Mucosa of stomach (tissue), 1 donor: ENCODE measurements around the gene CNPY4.

ENCODE experiments used
- H3K27me3 ChIP-seq: one replicate; pipeline ENCODE4 v1.7.0; 2013; ENCODE audit warnings: mild to moderate bottlenecking, low read length; ENCODE audit not compliant: control insufficient read depth, insufficient read depth
- H3K36me3 ChIP-seq: one replicate; pipeline ENCODE4 v1.7.0; 2013; ENCODE audit warnings: low read length; ENCODE audit not compliant: control insufficient read depth, insufficient read depth
- H3K4me1 ChIP-seq: one replicate; pipeline ENCODE4 v1.7.0; 2013; ENCODE audit warnings: mild to moderate bottlenecking, low read length; ENCODE audit not compliant: control insufficient read depth, insufficient read depth
- H3K4me3 ChIP-seq: one replicate; pipeline ENCODE4 v1.7.0; 2013; ENCODE audit warnings: low read length
- H3K9ac ChIP-seq: one replicate; pipeline ENCODE4 v1.7.0; 2013; ENCODE audit warnings: mild to moderate bottlenecking, low read length, moderate library complexity
- H3K9me3 ChIP-seq: one replicate; pipeline ENCODE4 v1.7.0; 2013; ENCODE audit warnings: mild to moderate bottlenecking, low read length, moderate library complexity; ENCODE audit not compliant: control insufficient read depth
- donor health status: Pancreatic carcinoma.

Gene CNPY4

GRCh38 chr7:100095289-100095688 lies 24.1 kb upstream of the CNPY4 start:
- Histone ChIP-seq H3K4me1 (peaks cover 13% of the 10 kb centered on the region), H3K36me3 (peaks cover 27% of the 10 kb centered on the region), H3K27me3 (no peaks in the 10 kb centered on the region), H3K9ac (no peak overlapping the region), H3K9me3 (no peaks in the 10 kb centered on the region), H3K4me3 (no peak overlapping the region)

- H3K4me1 ChIP-seq = peaks cover 13% of the 10 kb centered on the region
- no peak overlapping the region for H3K4me3 ChIP-seq
- H3K36me3 ChIP-seq = peaks cover 27% of the 10 kb centered on the region
- H3K27me3 ChIP-seq = no peaks in the 10 kb centered on the region
- no peaks in the 10 kb centered on the region for H3K9me3 ChIP-seq
- H3K9ac ChIP-seq = no peak overlapping the region
These were observed 23.7 kb upstream of the CNPY4 start for GRCh38 chr7:100095704-100096103.

GRCh38 chr7:100098913-100099312 lies 20.5 kb upstream of the CNPY4 start:
- Histone ChIP-seq H3K4me3 (no peak overlapping the region), H3K9ac (peak overlapping the region; percentile 74), H3K4me1 (peaks cover 28% of the 10 kb centered on the region), H3K27me3 (no peaks in the 10 kb centered on the region), H3K36me3 (peaks cover 14% of the 10 kb centered on the region), H3K9me3 (no peaks in the 10 kb centered on the region)

- H3K27me3 ChIP-seq = no peaks in the 10 kb centered on the region
- H3K36me3 ChIP-seq = peaks cover 13% of the 10 kb centered on the region
- H3K9ac ChIP-seq = peak overlapping the region; percentile 74
- peak overlapping the region; percentile 97 for H3K4me3 ChIP-seq
- no peaks in the 10 kb centered on the region for H3K9me3 ChIP-seq
- peaks cover 28% of the 10 kb centered on the region for H3K4me1 ChIP-seq
These were observed 20.0 kb upstream of the CNPY4 start for GRCh38 chr7:100099452-100099851.

- Histone ChIP-seq H3K36me3 (peaks cover 13% of the 10 kb centered on the region), H3K27me3 (no peaks in the 10 kb centered on the region), H3K4me1 (peaks cover 28% of the 10 kb centered on the region), H3K9me3 (no peaks in the 10 kb centered on the region), H3K4me3 (peak overlapping the region; percentile 97), H3K9ac (peak overlapping the region; percentile 74)
These were observed 18.9 kb upstream of the CNPY4 start for GRCh38 chr7:100100420-100101015.

- Histone ChIP-seq H3K36me3 (peaks cover 13% of the 10 kb centered on the region), H3K9ac (peak within 1 kb of the TSS; percentile 83)
These were observed 18.2 kb upstream of the CNPY4 start, which contains the start of the genes AP4M1 and MCM7 for GRCh38 chr7:100101016-100101862. Gene AP4M1, plus strand, starts transcription at chr7:100101643. Its CDS starts 72 bp downstream, at chr7:100101715. Gene MCM7, minus strand, starts transcription at chr7:100101397. Its CDS starts 103 bp downstream, at chr7:100101294.

GRCh38 chr7:100102950-100103840 lies 16.2 kb upstream of the CNPY4 start:
- Histone ChIP-seq H3K9ac (no peak overlapping the region), H3K36me3 (peaks cover 10% of the 10 kb centered on the region)

More at GRCh38 chr7:100101016-100101862, 18.2 kb upstream of the CNPY4 start, which contains the start of the genes AP4M1 and MCM7:
- Histone ChIP-seq H3K4me3 (peak within 1 kb of the TSS; percentile 97), H3K27me3 (no peaks in the 10 kb centered on the region), H3K4me1 (peaks cover 28% of the 10 kb centered on the region), H3K9me3 (no peaks in the 10 kb centered on the region)

GRCh38 chr7:100105534-100105933 lies 13.9 kb upstream of the CNPY4 start:
- no peak overlapping the region for H3K4me3 ChIP-seq
- peaks cover 5% of the 10 kb centered on the region for H3K36me3 ChIP-seq
- no peaks in the 10 kb centered on the region for H3K27me3 ChIP-seq

More at GRCh38 chr7:100102950-100103840, 16.2 kb upstream of the CNPY4 start:
- H3K9me3 ChIP-seq = no peaks in the 10 kb centered on the region
- no peaks in the 10 kb centered on the region for H3K27me3 ChIP-seq
- H3K4me3 ChIP-seq = no peak overlapping the region
- H3K4me1 ChIP-seq = peaks cover 28% of the 10 kb centered on the region

GRCh38 chr7:100106633-100107032 lies 12.8 kb upstream of the CNPY4 start:
- H3K36me3 ChIP-seq = peaks cover 5% of the 10 kb centered on the region
- H3K27me3 ChIP-seq = no peaks in the 10 kb centered on the region

More at GRCh38 chr7:100105534-100105933, 13.9 kb upstream of the CNPY4 start:
- Histone ChIP-seq H3K9ac (no peak overlapping the region), H3K4me1 (peaks cover 15% of the 10 kb centered on the region), H3K9me3 (no peaks in the 10 kb centered on the region)

GRCh38 chr7:100107125-100107737 lies 12.2 kb upstream of the CNPY4 start:
- H3K9me3 ChIP-seq = no peaks in the 10 kb centered on the region
- peaks cover 5% of the 10 kb centered on the region for H3K36me3 ChIP-seq
- H3K4me1 ChIP-seq = peaks cover 8% of the 10 kb centered on the region
- H3K27me3 ChIP-seq = no peaks in the 10 kb centered on the region
- H3K9ac ChIP-seq = no peak overlapping the region
- no peak overlapping the region for H3K4me3 ChIP-seq

More at GRCh38 chr7:100106633-100107032, 12.8 kb upstream of the CNPY4 start:
- H3K9me3 ChIP-seq = no peaks in the 10 kb centered on the region
- no peak overlapping the region for H3K9ac ChIP-seq
- no peak overlapping the region for H3K4me3 ChIP-seq
- peaks cover 12% of the 10 kb centered on the region for H3K4me1 ChIP-seq

GRCh38 chr7:100107890-100108289 lies 11.5 kb upstream of the CNPY4 start:
- H3K4me1 ChIP-seq = peaks cover 1% of the 10 kb centered on the region
- H3K36me3 ChIP-seq = peaks cover 5% of the 10 kb centered on the region
- H3K4me3 ChIP-seq = no peak overlapping the region
- no peaks in the 10 kb centered on the region for H3K9me3 ChIP-seq
- no peaks in the 10 kb centered on the region for H3K27me3 ChIP-seq
- no peak overlapping the region for H3K9ac ChIP-seq
